Urinary bladder (tissue), 4 donors: ENCODE data around the gene DYNLT4. TPM values are rescaled to one million over a fixed set of nuclear protein-coding genes. Genes with fewer than 3 reads are reported as not detected.
"Not testable (repeated sequence)": the region's sequence is repeated elsewhere in the genome, so short reads cannot be mapped to it uniquely, and the experiment has no call there.

Experiments used
- DNase-seq: peaks from one replicate; pipeline ENCODE4 v3.0.0-alpha.2; 2015; ENCODE audit errors: extremely low spot score
- H3K27ac ChIP-seq: one replicate; pipeline ENCODE4 v1.5.1; 2013; ENCODE audit warnings: low read depth, mild to moderate bottlenecking, moderate library complexity
- H3K36me3 ChIP-seq: one replicate; pipeline ENCODE4 v1.6.1; 2013; ENCODE audit warnings: mild to moderate bottlenecking, moderate library complexity; ENCODE audit not compliant: insufficient read depth
- H3K4me1 ChIP-seq: one replicate; pipeline ENCODE4 v1.6.1; 2013; ENCODE audit warnings: mild to moderate bottlenecking, moderate library complexity; ENCODE audit not compliant: insufficient read depth
- H3K4me3 ChIP-seq: one replicate; pipeline ENCODE4 v1.5.1; 2013; ENCODE audit warnings: low read depth, low read length
- WGBS: extraction: QIAGEN DNeasy Blood & Tissue Kit; methylation state at CpG from one replicate; pipeline ENCODE4 v1.1.7; 2013; 5-methylcytosine and 5-hydroxymethylcytosine counted together
- polyA plus RNA-seq: library from polyadenylated mRNA; stranded (reverse); fragments of 200-250 nt; gene quantifications from one replicate; pipeline ENCODE4 v1.2.3, GENCODE V29; 2013
- total RNA-seq: library from RNA; depleted of rRNA; stranded (reverse); fragments of >200 nt; gene quantifications from one replicate; pipeline ENCODE4 v1.2.3, GENCODE V29; 2014
- donor health status: healthy with polysubstance abuse.
- donor health status: healthy.

The DYNLT4 gene
- total and polyA plus RNA-seq, 2 donors, result 0.35 TPM; not detected in 1

DNA sequence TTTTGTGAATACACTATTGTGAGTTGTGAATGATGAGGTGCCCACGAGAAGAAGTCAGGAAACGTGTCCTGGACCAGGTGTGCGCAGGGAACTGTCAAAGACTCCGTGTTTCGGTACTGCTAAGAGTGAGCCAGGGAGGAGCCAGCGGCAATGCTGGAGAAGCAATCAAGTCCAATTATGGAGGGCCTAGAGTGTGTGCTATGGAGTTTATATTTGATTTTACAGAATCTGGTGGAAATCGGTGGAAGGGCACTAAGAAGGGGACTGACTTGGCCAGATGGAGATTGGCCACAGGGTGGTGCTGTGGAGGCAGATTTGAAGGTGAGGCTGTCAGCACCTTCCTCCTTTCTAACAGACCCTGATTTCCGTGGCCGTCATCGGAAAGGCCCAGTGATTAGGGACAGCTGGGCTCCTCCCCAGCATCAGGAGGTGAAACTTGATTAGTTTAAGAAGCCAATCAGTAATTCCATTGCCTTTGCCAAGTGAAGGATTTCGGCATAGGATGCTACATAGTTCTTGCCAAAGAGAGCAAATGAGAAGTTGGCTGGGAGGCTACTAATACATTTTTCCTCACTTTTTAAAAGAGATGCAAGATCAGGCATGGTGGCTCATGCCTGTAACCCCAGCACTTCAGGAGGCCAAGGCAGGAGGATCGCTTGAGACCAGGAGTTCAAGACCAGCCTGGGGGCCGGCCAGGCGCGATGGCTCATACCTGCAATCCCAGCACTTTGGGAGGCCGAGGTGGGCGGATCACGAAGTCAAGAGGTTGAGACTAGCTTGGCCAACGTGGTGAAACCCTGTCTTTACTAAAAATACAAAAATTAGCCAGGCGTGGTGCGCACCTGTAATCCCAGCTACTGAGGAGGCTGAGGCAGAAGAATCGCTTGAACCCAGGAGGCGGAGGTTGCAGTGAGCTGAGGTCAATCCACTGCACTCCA lies 28.9 kb upstream of the DYNLT4 start:
- Histone ChIP-seq H3K4me3 (no peak overlapping the region), H3K36me3 (no peaks in the 10 kb centered on the region), H3K27ac (no peak overlapping the region), H3K4me1 (no peaks in the 10 kb centered on the region)
- no peak for DNase-seq
- WGBS, result 65% methylated on average over 23 of the region's 23 CpGs

DNA sequence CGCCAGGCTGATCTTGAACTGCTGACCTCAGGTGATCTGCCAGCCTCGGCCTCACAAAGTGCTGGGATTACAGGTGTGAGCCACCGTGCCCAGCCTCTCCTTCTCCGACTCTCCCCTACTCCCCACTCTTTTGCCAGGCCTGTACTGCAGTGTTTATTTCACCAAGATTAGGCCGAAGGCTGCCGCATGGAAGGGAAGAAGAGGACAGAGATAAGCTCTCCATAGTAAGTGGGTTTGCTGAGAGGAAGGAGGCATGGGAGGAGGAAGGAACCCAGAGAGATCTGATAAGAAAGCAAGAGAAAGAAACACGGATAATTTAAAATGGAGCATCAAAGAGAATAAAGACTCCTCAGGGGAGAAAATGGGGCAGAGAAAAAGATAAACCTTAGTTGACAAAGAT lies 27.2 kb upstream of the DYNLT4 start:
- Histone ChIP-seq H3K36me3 (no peaks in the 10 kb centered on the region), H3K27ac (no peak overlapping the region), H3K4me3 (no peak overlapping the region), H3K4me1 (no peaks in the 10 kb centered on the region)
- DNase-seq, result no peak
- WGBS, result 66% methylated on average over 7 of the region's 7 CpGs

DNA sequence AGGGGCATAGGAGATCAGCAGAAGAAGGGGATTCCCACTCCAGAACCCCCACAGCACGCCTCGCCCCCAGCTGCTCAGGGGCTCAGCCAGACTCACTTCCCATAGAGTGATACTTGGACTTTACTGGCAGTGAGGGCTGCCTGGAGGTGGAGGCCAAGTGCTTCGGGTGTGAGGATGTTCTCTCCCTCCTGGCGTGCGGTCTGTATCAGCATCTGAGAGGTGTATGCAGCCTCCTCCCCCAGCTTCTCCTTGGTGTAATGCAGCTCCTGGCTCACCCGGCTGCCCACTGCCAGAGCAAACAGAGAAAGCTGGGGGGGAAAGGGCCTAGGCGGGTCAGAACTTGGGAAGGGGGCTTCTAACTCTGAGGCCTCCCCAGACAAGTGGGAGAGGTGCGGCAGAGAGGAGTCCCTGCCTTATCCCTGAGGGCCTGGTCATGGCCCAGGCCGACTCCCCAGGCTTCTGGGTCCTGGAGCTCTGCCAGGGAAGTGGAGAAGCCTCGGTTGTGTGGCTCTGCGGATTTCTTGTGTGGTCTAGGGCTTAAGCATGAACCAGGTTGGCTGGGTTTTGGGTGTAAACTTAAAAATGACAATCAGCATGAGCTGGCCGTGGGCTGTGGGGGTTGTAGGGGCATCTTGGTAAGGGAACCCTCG lies 25.0 kb upstream of the DYNLT4 start:
- H3K4me1 ChIP-seq, result no peaks in the 10 kb centered on the region
- no peaks in the 10 kb centered on the region for H3K36me3 ChIP-seq
- WGBS, result 66% methylated on average over 13 of the region's 13 CpGs
- H3K27ac ChIP-seq, result no peak overlapping the region
- no peak for DNase-seq
- no peak overlapping the region for H3K4me3 ChIP-seq

DNA sequence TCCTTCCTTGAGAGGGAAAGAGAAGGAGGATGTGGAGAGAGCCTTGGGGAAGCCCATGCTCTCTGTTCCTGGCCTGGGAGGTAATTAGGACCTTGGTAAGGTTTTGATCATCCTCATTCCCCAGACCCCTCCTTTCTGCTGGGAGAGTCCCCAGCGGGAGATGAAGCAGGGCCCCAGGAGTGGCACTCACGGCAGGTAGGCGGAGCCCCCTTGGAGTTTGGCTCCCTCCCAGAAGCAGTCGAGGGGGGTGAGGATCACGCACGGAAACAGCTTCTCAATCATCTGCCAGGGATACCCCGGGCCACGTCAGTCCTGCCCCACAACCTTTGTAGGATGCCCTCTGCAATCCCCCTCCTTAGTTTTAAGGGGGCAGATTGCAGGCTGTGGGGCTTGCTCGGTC lies 24.4 kb upstream of the DYNLT4 start:
- DNase-seq, result no peak
- Histone ChIP-seq H3K4me3 (no peak overlapping the region), H3K4me1 (no peaks in the 10 kb centered on the region), H3K27ac (no peak overlapping the region), H3K36me3 (no peaks in the 10 kb centered on the region)
- WGBS, result 54% methylated on average over 9 of the region's 9 CpGs

DNA sequence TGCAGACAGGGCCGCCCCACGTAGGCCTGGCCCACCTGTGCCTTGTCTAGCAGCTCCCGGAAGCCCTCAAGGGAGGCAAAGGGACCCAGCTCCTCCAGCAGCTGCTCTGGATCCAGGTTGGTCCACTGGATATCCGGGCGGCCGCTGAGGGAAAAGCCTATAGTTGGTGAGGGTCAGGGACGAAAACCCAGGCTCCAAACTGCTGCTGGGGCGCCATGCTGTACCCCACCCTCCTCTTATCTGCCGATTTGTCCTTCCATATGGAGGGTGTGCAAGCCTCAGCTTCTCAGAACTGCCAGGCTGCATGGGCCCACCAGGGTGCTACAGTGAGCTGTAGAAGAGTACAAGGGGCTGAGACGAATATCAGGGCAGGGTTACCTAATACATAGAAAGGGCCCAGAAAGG lies 23.8 kb upstream of the DYNLT4 start:
- DNase-seq, result no peak
- H3K4me1 ChIP-seq, result no peaks in the 10 kb centered on the region
- no peak overlapping the region for H3K4me3 ChIP-seq
- WGBS, result 85% methylated on average over 10 of the region's 10 CpGs
- H3K27ac ChIP-seq, result no peak overlapping the region
- H3K36me3 ChIP-seq, result no peaks in the 10 kb centered on the region

DNA sequence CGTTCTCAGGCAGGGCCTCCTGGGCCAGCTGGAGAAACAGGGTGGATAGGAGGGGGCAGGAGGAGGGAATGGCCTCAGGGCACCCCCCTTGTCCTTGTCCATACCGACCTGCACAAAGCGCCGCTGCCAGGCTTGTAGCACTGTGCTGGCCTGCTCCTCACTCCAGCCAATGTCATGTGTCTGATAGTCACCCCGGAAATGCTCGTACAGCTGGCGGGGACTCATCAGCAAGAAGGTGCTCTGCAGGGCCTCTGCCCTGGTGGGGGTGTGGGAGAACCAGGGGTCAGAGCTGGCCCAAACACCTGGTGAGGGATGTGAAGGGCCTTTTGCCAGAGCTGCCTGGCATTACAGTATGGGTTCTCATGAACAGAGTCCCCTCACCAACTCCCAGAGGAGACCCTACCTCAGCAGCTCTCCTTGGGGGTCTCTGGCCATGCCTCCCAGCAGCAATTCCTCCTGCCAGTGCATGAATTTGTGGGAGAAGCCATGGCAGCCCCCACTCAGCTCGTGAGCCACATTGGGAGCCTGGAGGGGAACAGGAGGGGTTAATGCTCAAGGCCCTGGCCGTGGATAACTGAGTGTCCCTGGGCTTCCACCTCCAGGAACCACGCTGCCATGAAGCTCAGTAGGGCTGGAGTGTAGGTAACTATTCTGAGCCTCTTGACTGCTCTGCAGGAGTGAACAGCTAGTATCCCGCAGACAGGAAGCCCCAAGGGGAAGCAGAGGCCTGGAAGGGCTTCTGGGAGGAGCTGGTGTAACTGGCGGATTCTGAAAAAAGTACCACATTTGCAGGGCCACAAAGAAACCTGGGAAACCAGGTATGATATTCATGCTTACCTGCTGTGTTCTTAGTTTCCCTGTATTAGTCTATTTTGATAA lies 22.6 kb upstream of the DYNLT4 start:
- Histone ChIP-seq H3K36me3 (no peaks in the 10 kb centered on the region), H3K4me1 (no peaks in the 10 kb centered on the region), H3K4me3 (no peak overlapping the region), H3K27ac (no peak overlapping the region)
- WGBS, result 84% methylated on average over 12 of the region's 12 CpGs
- DNase-seq, result no peak

DNA sequence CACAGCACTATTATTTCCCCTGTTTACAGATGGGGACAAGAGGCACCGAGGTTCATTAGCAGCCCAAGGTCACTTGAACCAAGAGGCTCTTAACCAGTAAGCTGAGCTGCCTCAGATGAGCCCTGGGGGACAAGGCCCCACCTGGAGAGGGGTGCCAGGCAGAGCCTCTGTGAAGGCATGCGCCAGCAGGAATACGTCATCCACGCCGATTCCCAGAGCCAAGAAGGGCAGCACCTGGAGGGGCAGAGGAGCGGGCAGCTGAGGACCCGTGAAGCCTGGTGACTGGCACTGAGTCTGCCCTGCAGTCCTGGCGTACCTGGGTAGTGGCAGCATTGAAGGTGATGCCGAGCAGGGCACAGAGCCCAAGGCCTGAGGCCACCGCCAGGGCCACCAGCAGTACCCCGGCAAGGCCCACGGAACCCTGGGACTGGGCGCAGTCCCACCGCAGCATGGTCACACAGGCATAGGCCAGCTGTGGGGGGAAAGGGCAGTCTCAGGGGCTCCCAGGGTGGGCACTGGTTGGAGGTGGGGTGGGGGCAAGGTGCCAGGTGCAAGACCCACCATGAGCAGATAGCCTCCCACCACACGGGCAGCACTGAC lies 21.8 kb upstream of the DYNLT4 start:
- WGBS, result 93% methylated on average over 15 of the region's 15 CpGs
- no peaks in the 10 kb centered on the region for H3K36me3 ChIP-seq
- no peak overlapping the region for H3K27ac ChIP-seq
- no peak for DNase-seq
- no peak overlapping the region for H3K4me3 ChIP-seq
- H3K4me1 ChIP-seq, result no peaks in the 10 kb centered on the region

DNA sequence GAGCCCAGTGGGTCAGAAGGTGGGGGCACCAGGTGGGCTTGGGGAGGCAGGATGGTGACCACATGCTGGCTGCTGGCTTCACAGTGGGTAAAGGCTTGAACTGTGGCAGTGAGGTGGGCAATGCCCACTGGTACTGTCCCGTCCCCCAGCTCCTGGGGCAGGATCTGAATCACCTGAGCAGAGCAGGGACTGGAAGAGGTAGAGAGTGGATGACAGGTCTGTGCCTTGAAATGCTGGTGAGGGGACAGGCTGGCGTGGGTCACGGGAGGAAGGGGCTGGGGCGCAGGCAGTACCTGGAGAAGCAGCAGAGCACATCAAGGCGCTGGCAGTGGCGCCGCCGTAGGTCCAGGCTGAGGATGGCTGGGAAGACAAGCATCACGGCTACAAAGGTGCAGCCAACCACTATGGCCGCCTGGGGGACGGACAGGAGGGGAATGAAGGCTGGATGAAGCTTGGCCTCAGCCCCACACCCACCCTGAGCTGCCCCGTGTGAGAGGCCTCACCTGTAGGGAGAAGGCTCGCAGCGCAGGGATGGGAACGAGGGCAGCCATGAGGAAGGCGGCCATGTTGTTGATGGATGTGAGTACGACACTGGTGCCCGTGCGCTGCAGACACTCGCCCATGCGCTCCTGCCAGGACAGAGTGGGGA lies 21.0 kb upstream of the DYNLT4 start:
- Histone ChIP-seq H3K4me3 (no peak overlapping the region), H3K4me1 (no peaks in the 10 kb centered on the region), H3K27ac (no peak overlapping the region), H3K36me3 (no peaks in the 10 kb centered on the region)
- no peak for DNase-seq
- WGBS, result 93% methylated on average over 21 of the region's 21 CpGs

DNA sequence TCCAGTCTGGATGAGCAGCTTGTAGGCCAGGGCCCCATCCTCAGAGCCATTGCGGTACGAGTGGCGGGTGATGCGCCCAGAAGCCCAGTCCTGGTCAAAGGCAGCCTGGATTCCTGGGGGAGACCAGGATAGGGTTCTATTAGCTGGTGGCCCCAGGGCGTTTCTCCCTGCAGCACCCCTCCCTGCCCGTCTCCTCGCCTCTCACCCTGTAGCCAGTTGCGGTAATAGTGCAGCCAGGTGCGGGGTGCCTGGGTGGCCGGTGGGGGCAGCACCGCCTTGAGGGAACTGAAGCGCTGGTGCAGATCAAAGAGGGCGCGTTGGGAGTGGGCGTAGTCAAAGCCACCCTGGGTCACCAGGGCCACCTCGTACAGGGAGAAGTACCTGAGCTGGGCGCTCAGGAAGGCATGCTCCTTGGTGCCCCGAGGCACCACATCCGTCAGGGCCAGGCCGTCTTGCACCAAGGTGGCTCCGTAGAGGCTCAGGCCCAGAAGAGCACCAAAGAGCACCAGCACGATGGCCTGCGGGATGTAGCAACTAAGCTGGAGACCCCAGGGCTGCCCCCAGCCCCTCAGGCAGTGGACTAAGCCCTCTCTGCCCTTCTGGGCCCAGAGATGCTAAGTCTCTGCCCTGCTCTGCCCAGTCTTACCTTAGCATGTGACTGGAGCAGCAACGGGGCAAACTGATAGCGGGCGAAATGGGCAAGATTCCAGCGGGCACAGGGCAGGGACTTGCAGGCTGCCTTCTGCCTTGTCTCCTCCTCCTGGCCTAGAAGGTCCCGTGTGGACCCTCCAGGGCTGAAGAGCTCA lies 20.2 kb upstream of the DYNLT4 start:
- Histone ChIP-seq H3K4me1 (no peaks in the 10 kb centered on the region), H3K36me3 (no peaks in the 10 kb centered on the region), H3K27ac (no peak overlapping the region), H3K4me3 (no peak overlapping the region)
- DNase-seq, result no peak
- 91% methylated on average over 28 of the region's 28 CpGs for WGBS

DNA sequence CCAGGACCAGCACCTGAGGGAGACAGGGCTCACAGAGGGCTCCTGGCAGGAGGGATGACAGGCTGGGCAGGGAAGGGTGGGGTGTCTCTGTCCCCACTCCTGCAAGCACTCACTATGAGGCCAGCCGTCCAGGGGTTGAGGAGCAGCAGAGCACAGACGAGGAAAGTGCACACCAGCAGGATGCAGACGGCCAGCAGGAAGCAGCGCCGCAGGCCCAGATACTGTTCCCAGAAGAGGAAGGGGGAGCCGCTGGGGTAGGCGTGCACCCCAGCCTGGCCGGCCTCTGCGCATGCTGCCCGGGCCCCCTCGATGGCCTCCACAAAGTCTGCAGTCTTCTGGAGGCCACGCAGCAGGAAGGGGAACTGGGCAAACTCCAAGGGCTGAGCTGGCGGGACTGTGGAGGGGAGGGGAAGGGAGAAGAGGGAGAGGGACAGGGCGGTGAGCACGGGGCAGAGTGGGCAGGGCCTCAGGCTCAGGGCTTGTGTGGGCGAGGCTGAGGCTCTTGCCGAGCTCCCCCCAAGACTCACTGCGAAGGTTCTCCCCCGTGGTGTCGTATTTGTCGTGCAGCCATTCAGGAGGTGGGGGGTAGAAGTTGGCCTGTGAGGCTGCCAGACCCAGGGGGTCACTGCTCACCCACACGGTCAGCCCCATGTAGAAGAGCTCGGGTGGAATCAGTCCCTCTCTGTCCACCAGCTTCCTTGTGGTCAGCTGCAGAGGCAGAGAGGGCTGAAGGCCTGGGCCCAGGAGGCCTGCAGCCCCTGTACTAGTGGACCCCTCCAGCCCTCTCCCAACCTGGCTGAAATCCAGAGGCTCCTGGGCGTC lies 19.4 kb upstream of the DYNLT4 start:
- WGBS, result 60% methylated on average over 24 of the region's 24 CpGs
- Histone ChIP-seq H3K36me3 (no peaks in the 10 kb centered on the region), H3K27ac (no peak overlapping the region), H3K4me1 (no peaks in the 10 kb centered on the region), H3K4me3 (no peak overlapping the region)
- no peak for DNase-seq

DNA sequence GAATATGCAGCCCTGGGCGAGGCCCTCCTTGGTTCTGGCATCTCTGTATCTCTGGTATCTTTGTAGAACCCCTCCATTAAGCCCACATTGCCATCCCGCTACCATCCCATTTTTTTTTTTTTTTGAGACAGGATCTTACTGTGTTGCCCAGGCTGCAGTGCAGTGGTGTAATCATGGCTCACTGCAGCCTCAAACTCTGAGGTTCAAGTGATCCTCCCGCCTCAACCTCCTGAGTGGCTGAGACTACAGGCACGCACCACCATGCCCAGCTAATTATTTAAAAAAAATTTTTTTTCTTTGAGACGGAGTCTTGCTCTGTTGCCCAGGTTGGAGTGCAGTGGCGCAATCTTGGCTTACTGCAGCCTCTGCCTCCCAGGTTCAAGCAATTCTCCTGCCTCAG lies 17.2 kb upstream of the DYNLT4 start:
- H3K4me1 ChIP-seq, H3K36me3 ChIP-seq, H3K4me3 ChIP-seq, H3K27ac ChIP-seq, DNase-seq: not testable (repeated sequence)
- WGBS, result 94% methylated on average over 6 of the region's 6 CpGs
